ENCODE data around the gene MRAP2.

MRAP2 gene

DNA sequence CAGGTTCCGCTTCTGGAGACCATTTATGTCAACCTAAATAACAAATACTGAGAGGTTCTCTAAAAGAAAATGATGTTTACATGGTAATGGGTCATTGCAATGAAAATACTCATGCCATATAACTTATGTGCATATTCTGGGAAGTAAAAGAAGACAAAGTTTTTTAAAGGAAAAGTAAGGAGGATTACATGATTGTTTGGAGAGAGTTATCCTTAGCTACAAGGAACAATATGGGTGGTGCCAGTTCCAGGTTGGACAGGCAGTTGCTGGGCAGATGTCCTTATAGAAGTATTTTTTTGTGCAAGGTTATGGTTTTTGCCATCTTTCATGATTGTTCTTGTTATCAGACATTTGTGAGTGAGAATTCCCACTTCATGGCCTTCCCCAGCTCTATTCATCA is 52.5 kb downstream of the MRAP2 start:
- no peak for DNase-seq (ENCODE audit: extremely low read depth, low read depth)
- H3K4me3 ChIP-seq (replicated peaks; ENCODE audit: low read depth, low read length) = no peak overlapping the region
- TF ChIP-seq, protein P1, sequence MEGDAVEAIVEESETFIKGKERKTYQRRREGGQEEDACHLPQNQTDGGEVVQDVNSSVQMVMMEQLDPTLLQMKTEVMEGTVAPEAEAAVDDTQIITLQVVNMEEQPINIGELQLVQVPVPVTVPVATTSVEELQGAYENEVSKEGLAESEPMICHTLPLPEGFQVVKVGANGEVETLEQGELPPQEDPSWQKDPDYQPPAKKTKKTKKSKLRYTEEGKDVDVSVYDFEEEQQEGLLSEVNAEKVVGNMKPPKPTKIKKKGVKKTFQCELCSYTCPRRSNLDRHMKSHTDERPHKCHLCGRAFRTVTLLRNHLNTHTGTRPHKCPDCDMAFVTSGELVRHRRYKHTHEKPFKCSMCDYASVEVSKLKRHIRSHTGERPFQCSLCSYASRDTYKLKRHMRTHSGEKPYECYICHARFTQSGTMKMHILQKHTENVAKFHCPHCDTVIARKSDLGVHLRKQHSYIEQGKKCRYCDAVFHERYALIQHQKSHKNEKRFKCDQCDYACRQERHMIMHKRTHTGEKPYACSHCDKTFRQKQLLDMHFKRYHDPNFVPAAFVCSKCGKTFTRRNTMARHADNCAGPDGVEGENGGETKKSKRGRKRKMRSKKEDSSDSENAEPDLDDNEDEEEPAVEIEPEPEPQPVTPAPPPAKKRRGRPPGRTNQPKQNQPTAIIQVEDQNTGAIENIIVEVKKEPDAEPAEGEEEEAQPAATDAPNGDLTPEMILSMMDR (IDR thresholded peaks at IDR 0.05; ENCODE audit: low read depth, low read length, missing control alignments) = no peak

DNA sequence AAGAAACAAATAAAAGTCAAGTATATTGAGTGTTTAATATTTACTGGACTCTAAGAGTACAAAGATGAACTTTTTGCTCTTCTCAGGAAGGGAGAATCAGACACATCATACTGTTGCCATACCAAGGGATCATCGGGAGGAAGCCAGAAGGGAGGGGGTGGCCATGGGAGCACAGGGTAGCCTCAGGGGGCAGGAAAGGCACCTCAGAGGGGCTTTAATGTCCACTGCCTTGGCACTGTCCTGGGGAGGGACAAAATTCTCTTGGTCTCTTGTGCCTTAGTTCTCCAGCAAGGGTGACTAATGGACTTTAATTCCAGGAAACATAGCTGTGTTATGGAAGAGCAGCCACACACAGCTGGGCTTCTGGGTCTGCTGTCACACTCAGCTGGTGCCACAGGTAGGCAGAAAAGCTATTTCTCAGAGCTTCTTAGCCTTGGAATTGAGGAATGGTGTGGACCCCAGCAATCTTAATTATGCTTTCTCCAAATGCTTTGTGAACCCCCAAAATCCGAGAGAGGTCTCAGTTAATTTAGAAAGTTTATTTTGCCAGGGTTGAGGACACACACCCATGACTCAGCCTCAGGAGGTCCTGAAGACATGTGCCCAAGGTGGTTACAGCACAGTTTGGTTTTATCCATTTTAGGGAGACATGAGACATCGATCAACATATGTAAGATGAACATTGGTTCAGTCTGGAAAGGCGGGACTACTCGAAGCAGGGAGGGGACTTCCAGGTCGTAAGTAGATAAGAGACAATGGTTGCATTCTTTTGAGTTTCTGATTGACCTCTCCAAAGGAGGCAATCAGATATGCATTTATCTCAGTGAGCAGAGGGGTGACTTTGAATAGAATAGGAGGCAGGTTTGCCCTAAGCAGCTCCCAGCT is 53.2 kb downstream of the MRAP2 start:
- TF ChIP-seq, protein P1 (IDR thresholded peaks at IDR 0.05; ENCODE audit: low read depth, low read length, missing control alignments) = no peak
- H3K4me3 ChIP-seq (replicated peaks; ENCODE audit: low read depth, low read length) = no peak overlapping the region
- DNase-seq (ENCODE audit: extremely low read depth, low read depth) = no peak

DNA sequence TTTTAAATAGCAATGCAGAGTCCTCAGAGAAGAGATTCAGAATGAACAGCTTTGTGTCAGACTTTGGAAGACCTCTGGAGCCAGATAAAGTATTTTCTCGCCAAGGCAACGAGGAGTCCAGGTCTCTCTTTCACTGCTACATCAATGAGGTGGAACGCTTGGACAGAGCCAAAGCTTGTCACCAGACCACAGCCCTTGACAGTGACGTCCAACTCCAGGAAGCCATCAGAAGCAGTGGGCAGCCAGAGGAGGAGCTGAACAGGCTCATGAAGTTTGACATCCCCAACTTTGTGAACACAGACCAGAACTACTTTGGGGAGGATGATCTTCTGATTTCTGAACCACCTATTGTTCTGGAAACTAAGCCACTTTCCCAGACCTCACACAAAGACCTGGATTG is 55.5 kb downstream of the MRAP2 start:
- TF ChIP-seq, protein P1 (IDR thresholded peaks at IDR 0.05; ENCODE audit: low read depth, low read length, missing control alignments) = no peak
- no peak overlapping the region for H3K4me3 ChIP-seq (replicated peaks; ENCODE audit: low read depth, low read length)
- no peak for DNase-seq (ENCODE audit: extremely low read depth, low read depth)

DNA sequence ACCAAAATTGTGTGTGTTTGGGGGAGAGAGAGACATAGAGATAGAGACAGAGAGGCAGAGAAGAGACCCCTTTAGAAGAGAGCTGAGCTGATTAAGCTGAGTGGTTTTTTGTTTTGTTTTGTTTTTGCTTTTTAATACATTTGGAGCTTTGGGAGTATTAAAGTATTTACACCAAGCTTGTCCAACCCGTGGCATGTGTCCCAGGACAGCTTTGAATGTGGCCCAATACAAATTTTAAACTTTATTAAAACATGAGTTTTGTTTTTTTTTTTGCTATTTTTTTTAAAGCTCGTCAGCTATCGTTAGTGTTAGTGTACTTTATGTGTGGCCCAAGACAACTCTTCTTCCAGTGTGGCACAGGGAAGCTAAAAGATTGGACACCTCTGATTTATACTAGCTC is 56.0 kb downstream of the MRAP2 start:
- TF ChIP-seq, protein P1 (IDR thresholded peaks at IDR 0.05; ENCODE audit: low read depth, low read length, missing control alignments) = no peak
- no peak for DNase-seq (ENCODE audit: extremely low read depth, low read depth)
- no peak overlapping the region for H3K4me3 ChIP-seq (replicated peaks; ENCODE audit: low read depth, low read length)

DNA sequence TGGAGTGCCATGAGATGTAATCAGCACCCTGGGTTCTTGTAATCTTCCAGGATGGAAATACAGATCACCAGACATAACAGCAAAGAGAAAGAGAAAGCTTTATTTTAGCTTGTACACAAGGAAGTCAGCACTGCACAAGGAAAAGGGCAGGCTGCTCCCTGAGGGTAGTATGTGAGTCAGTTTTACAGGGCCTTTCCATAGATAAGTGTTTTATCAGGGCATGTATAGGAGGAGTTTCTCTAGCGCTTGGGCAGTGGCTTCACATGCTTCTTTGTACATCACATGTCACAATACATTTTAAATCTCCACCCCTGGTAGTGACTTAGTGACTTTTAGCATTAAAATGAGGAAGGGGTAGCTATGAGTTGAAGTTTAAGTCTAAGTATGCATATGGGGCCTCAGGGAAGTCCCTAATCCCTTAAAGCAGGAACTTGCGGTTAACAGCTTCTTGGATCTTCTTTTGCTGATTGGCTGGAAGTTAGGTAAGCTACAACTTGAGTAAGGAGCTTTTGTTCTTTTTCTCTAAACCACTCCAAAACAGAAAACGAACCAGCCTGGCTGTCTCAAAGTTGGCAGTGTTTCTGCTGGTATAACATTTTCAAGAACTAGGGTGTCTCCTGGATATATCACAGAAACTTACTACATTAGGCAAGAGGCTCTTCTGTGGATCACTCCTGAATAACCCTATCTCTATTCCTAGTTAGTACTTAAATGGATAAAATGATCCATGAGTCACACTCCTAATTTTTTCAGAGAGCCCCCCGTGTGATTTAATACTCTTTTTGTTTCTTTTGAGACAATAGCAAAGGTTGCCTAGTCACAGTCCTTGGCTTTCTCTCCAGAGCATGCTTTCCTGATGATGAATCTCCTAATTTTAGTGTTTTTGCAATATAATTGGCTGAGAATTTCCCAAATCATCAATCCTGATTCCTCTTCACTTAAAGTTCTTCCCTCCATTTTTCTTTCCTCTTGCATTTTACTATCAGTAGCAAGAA is 60.2 kb downstream of the MRAP2 start:
- TF ChIP-seq, protein P1 (IDR thresholded peaks at IDR 0.05; ENCODE audit: low read depth, low read length, missing control alignments) = no peak
- no peak overlapping the region for H3K4me3 ChIP-seq (replicated peaks; ENCODE audit: low read depth, low read length)
- DNase-seq (ENCODE audit: extremely low read depth, low read depth) = no peak

DNA sequence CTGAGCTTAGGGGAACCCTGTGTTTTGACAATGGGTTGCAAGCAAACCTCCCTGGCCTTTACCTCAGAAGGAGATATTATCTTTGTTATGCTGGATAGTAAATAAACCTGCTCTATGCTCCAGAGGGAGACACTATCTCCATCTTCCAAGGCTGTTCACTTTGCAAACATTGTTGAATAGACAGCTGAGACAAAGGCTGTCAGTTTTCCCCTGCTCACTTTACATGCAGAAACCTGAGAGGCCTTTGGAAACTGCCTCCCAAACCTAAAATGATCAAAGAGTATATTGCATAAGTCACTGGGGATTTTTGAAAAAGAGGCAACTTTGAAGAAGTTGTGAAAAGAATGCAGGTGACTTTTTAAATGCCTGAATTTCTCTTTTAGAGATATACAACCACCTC is 61.6 kb downstream of the MRAP2 start:
- no peak overlapping the region for H3K4me3 ChIP-seq (replicated peaks; ENCODE audit: low read depth, low read length)
- no peak for DNase-seq (ENCODE audit: extremely low read depth, low read depth)
- TF ChIP-seq, protein P1 (IDR thresholded peaks at IDR 0.05; ENCODE audit: low read depth, low read length, missing control alignments) = no peak

Data from HFF-Myc (cell line).